ENCODE data around the gene CLDN25. TPM values are rescaled to one million over a fixed set of nuclear protein-coding genes. Genes with fewer than 3 reads are reported as not detected.

Gene CLDN25
- total and polyA plus RNA-seq, 2 of the 13 experiments (the other 11 are each of a cell fraction or from before 2014, with no cell fraction given): not detected

GRCh38 chr11:113802621-113803020 is 23.0 kb downstream of the CLDN25 start:
- Histone ChIP-seq H3K4me3 (replicated peaks in 1 of 3; ENCODE audit: insufficient read depth in 1 of 3, low read depth in 2 of 3, low read length in 3 of 3) (no peak overlapping the region), H3K9ac (ENCODE audit: insufficient read depth, low read depth, low read length) (no peak overlapping the region), H3K27me3 (ENCODE audit: control insufficient read depth in 1 of 2, insufficient read depth in 2 of 2, low read length in 2 of 2) (no peaks in the 10 kb centered on the region), H3K4me1 (ENCODE audit: insufficient read depth, low read length) (peaks cover 9% of the 10 kb centered on the region; the same call in 1 of the 2 replicates), H3K9me3 (ENCODE audit: low read length) (no peaks in the 10 kb centered on the region), H3K79me2 (ENCODE audit: insufficient read depth, low read length) (no peaks in the 10 kb centered on the region), H3K36me3 (replicated peaks in 1 of 2; ENCODE audit: control insufficient read depth in 1 of 2, insufficient read depth in 2 of 2, low read length in 2 of 2) (peaks cover 11 to 60% of the 10 kb centered on the region in 2 experiments), H3K27ac (ENCODE audit: extremely low read length, insufficient read depth, low read length) (no peak overlapping the region), H2AFZ (ENCODE audit: low read length) (no peak overlapping the region), H4K20me1 (ENCODE audit: insufficient read depth, low read length) (no peaks in the 10 kb centered on the region), H3K4me2 (ENCODE audit: low read depth, low read length) (no peak overlapping the region)
- ATAC-seq: no peak
- ChIA-PET POLR2A (no interaction called here), CTCF (ENCODE audit: low intra/inter-chr PET ratio, low total read pairs) (no interaction called here)
- intact Hi-C loops (cut with micrococcal nuclease; ENCODE audit: unreplicated experiment) (no loop called here), in situ Hi-C loops (cut with HindIII; ENCODE audit: extremely low pct_ligation_motif_present, low pct_unique_long_range_greater_than_20kb) (loop anchor here (25.0 kb wide), 1 partner anchor 460 kb away; no protein-coding TSS in a partner anchor)
- BruUV-seq (replicated peaks): no TSS peak
- no peak for DNase-seq (ENCODE audit: low spot score)
- no peak for FAIRE-seq
- no peak for TF ChIP-seq KDM4B (CRISPR knock-in tag; IDR thresholded peaks at IDR 0.05)
- TF ChIP-seq, protein P1, sequence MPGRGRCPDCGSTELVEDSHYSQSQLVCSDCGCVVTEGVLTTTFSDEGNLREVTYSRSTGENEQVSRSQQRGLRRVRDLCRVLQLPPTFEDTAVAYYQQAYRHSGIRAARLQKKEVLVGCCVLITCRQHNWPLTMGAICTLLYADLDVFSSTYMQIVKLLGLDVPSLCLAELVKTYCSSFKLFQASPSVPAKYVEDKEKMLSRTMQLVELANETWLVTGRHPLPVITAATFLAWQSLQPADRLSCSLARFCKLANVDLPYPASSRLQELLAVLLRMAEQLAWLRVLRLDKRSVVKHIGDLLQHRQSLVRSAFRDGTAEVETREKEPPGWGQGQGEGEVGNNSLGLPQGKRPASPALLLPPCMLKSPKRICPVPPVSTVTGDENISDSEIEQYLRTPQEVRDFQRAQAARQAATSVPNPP (CRISPR knock-in tag; IDR thresholded peaks at IDR 0.05): no peak
- TF ChIP-seq FOXP1 (IDR thresholded peaks at IDR 0.05): no peak
- no peak for TF ChIP-seq FOXP1 (CRISPR knock-in tag; IDR thresholded peaks at IDR 0.05)
- TF ChIP-seq, protein P2, sequence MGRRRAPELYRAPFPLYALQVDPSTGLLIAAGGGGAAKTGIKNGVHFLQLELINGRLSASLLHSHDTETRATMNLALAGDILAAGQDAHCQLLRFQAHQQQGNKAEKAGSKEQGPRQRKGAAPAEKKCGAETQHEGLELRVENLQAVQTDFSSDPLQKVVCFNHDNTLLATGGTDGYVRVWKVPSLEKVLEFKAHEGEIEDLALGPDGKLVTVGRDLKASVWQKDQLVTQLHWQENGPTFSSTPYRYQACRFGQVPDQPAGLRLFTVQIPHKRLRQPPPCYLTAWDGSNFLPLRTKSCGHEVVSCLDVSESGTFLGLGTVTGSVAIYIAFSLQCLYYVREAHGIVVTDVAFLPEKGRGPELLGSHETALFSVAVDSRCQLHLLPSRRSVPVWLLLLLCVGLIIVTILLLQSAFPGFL (CRISPR knock-in tag; IDR thresholded peaks at IDR 0.05): no peak
- TF ChIP-seq FOSL1 (CRISPR knock-in tag; IDR thresholded peaks at IDR 0.05; ENCODE audit: borderline replicate concordance): no peak
- no peak for TF ChIP-seq SPEN (CRISPR knock-in tag; IDR thresholded peaks at IDR 0.05; ENCODE audit: low read depth)
- no peak for TF ChIP-seq MAZ (IDR thresholded peaks at IDR 0.05; ENCODE audit: borderline replicate concordance, low read depth, low read length)
- TF ChIP-seq MAZ (CRISPR knock-in tag; IDR thresholded peaks at IDR 0.05; ENCODE audit: low read depth): no peak
- no peak for TF ChIP-seq ZFP36L1 (CRISPR knock-in tag; IDR thresholded peaks at IDR 0.05)
- no peak for TF ChIP-seq ZNF883 (CRISPR knock-in tag; IDR thresholded peaks at IDR 0.05; ENCODE audit: not compliant biosample characterization)
- TF ChIP-seq HNRNPLL (IDR thresholded peaks at IDR 0.05; ENCODE audit: low read depth, low read length, poor library complexity, severe bottlenecking): no peak
- TF ChIP-seq, protein P3, sequence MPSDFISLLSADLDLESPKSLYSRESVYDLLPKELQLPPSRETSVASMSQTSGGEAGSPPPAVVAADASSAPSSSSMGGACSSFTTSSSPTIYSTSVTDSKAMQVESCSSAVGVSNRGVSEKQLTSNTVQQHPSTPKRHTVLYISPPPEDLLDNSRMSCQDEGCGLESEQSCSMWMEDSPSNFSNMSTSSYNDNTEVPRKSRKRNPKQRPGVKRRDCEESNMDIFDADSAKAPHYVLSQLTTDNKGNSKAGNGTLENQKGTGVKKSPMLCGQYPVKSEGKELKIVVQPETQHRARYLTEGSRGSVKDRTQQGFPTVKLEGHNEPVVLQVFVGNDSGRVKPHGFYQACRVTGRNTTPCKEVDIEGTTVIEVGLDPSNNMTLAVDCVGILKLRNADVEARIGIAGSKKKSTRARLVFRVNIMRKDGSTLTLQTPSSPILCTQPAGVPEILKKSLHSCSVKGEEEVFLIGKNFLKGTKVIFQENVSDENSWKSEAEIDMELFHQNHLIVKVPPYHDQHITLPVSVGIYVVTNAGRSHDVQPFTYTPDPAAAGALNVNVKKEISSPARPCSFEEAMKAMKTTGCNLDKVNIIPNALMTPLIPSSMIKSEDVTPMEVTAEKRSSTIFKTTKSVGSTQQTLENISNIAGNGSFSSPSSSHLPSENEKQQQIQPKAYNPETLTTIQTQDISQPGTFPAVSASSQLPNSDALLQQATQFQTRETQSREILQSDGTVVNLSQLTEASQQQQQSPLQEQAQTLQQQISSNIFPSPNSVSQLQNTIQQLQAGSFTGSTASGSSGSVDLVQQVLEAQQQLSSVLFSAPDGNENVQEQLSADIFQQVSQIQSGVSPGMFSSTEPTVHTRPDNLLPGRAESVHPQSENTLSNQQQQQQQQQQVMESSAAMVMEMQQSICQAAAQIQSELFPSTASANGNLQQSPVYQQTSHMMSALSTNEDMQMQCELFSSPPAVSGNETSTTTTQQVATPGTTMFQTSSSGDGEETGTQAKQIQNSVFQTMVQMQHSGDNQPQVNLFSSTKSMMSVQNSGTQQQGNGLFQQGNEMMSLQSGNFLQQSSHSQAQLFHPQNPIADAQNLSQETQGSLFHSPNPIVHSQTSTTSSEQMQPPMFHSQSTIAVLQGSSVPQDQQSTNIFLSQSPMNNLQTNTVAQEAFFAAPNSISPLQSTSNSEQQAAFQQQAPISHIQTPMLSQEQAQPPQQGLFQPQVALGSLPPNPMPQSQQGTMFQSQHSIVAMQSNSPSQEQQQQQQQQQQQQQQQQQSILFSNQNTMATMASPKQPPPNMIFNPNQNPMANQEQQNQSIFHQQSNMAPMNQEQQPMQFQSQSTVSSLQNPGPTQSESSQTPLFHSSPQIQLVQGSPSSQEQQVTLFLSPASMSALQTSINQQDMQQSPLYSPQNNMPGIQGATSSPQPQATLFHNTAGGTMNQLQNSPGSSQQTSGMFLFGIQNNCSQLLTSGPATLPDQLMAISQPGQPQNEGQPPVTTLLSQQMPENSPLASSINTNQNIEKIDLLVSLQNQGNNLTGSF (CRISPR knock-in tag; IDR thresholded peaks at IDR 0.05): no peak
- TF ChIP-seq ZFX (CRISPR knock-in tag; IDR thresholded peaks at IDR 0.05; ENCODE audit: low read depth): no peak
- TF ChIP-seq CENPX (CRISPR knock-in tag; IDR thresholded peaks at IDR 0.05): no peak
- no peak for TF ChIP-seq ZNF749 (CRISPR knock-in tag; IDR thresholded peaks at IDR 0.05; ENCODE audit: borderline replicate concordance)
- TF ChIP-seq KDM5A (IDR thresholded peaks at IDR 0.05; ENCODE audit: borderline replicate concordance, low read length): no peak
